IPS-20b (cell line): ENCODE measurements around the gene C22orf15.

ENCODE experiments used
- H3K27ac ChIP-seq: one replicate; pipeline ENCODE4 v1.5.1; 2013; ENCODE audit warnings: low read length
- H3K27me3 ChIP-seq: 2 replicates; pipeline ENCODE4 v1.6.1; 2013; ENCODE audit warnings: mild to moderate bottlenecking, low read length, inconsistent platforms; ENCODE audit not compliant: insufficient read depth
- H3K36me3 ChIP-seq: 2 replicates; pipeline ENCODE4 v1.6.1; 2013; ENCODE audit warnings: low read depth, mild to moderate bottlenecking, inconsistent platforms, low read length, moderate library complexity; ENCODE audit not compliant: insufficient read depth
- H3K4me1 ChIP-seq: 2 replicates; pipeline ENCODE4 v1.6.1; 2013; ENCODE audit warnings: mild to moderate bottlenecking, control low read depth, inconsistent platforms, low read length, moderate library complexity; ENCODE audit not compliant: insufficient read depth
- H3K4me3 ChIP-seq: 2 replicates; pipeline ENCODE4 v1.5.1; 2013; ENCODE audit warnings: mild to moderate bottlenecking, low read length, inconsistent platforms
- H3K9ac ChIP-seq: 2 replicates; pipeline ENCODE4 v1.6.1; 2013; ENCODE audit warnings: low read depth, mild to moderate bottlenecking, inconsistent platforms, low read length, moderate library complexity
- H3K9me3 ChIP-seq: 2 replicates; pipeline ENCODE4 v1.6.1; 2013; ENCODE audit warnings: mild to moderate bottlenecking, low read depth, low read length, inconsistent platforms; ENCODE audit not compliant: insufficient read depth

C22orf15 gene

DNA sequence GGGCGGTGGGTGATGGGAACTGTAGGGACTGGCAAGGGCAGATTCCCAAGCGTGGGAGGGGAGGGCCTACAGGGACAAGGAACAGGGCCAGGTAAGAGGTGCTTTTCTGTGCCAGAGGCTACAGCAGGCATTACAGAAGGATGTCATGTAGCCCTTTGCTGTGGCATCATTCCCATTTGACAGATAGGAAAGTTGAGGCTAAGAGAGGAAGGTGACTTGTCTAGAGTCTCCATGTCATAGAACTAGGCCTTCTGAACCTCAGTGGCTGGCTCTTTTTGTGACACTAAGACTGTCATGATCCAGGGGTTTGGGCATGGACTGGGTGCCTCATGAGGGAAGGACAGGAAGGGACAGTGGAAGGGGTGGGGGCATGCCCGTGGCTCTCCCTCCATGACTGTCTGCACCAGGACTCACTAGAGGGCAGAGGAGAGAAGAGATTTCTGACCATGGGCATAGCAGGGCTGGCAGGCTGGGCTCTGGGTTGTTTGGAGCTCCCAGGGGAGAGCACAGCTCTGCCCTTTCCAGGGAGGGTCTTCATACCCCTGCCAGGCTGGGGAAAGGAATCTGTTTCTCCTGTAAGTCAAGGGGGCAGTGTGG, 13.1 kb downstream of the C22orf15 start:
- Histone ChIP-seq H3K9me3 (no peaks in the 10 kb centered on the region), H3K27ac (no peak overlapping the region), H3K9ac (no peak overlapping the region), H3K4me1 (peaks cover 6% of the 10 kb centered on the region; the same call in 1 of the 2 replicates), H3K4me3 (no peak overlapping the region), H3K27me3 (peaks cover 32% of the 10 kb centered on the region), H3K36me3 (no peaks in the 10 kb centered on the region)

DNA sequence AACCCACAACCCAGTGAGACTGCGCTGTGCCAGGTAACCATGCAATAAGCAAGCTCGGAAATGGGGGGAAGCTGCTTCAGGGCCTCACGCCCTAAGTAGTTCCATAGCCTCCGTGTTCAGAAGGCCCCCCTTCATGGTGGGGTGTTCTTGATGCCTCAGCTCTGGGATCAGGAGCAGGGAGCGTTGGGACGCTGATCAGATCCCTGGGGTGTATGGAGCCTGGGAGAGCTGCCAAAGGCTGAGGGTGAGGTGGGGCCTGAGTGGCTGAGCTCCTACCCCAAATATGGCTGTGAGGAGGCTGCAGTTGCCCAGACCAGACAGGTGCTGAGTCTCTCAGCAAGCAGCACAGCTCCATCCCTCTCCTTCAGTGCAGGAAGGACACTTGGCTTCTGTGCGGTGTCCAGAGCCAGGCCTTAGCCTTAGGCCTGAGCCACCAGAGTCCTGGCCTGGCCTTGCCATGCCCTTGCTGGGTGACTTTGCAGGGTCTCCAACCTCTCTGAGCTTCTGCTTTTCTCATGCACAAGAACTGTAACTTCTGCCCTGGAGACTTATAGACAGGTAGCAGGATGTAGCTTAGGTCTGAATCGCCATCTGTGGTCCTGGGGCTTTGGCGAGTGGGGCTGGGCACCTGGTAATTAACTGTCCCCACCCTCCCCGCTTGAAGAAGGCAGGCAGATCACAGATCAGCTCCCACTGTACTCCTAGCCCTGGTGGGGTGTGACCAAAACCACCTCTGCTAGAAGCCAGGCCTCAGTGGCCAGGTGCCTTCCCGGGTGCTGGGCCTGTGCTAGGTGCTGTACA, 15.2 kb downstream of the C22orf15 start:
- H3K27me3 ChIP-seq = peaks cover 30% of the 10 kb centered on the region
- H3K9me3 ChIP-seq = no peaks in the 10 kb centered on the region
- peaks cover 3% of the 10 kb centered on the region; the same call in 1 of the 2 replicates for H3K4me1 ChIP-seq
- no peaks in the 10 kb centered on the region for H3K36me3 ChIP-seq
- no peak overlapping the region for H3K27ac ChIP-seq
- no peak overlapping the region for H3K4me3 ChIP-seq
- no peak overlapping the region for H3K9ac ChIP-seq

DNA sequence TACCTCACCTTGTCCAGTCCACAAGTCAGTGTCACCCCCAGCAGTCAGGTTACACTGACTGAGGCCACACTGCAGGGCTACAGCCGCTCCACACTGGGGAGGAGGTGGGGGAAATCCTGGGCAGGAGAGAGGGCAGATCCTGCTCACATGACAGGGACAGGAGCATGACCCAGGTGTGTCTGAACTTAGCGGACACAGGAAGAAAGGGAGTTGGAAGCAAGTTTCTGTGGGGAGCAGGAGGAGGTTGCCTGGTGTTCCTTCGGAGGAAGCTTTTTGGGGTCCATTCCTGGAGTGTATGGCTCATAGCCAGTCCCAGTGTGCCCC, 15.7 kb downstream of the C22orf15 start:
- no peaks in the 10 kb centered on the region for H3K9me3 ChIP-seq
- no peak overlapping the region for H3K4me3 ChIP-seq
- H3K27me3 ChIP-seq = peaks cover 25% of the 10 kb centered on the region
- H3K4me1 ChIP-seq = no peaks in the 10 kb centered on the region
- no peak overlapping the region for H3K27ac ChIP-seq
- H3K36me3 ChIP-seq = no peaks in the 10 kb centered on the region
- no peak overlapping the region for H3K9ac ChIP-seq

GRCh38 chr22:23779083-23779482, 16.3 kb downstream of the C22orf15 start:
- no peak overlapping the region for H3K9ac ChIP-seq
- no peak overlapping the region for H3K27ac ChIP-seq
- H3K36me3 ChIP-seq = no peaks in the 10 kb centered on the region
- H3K27me3 ChIP-seq = peaks cover 19% of the 10 kb centered on the region
- H3K4me1 ChIP-seq = no peaks in the 10 kb centered on the region
- no peak overlapping the region for H3K4me3 ChIP-seq
- no peaks in the 10 kb centered on the region for H3K9me3 ChIP-seq

DNA sequence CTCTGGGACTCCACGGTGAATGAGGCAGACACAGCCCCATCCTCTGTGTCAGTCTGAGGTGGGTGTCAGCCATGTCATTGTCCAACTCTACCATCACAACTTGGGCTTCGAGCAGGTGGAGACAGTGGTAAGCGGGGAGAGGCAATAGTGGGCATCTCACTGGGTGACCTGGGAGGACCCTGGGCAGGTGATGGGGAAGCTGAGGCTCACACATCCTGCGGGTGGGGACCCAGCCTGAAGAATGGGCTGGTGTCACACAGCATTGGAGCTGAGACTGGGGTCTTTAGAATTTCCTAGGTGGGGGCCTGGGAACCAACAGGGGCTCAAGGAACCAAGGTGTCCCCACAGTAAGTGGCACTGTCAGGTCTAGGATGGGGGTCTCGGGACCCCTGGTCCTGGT, 16.9 kb downstream of the C22orf15 start:
- Histone ChIP-seq H3K9me3 (no peaks in the 10 kb centered on the region), H3K4me1 (no peaks in the 10 kb centered on the region), H3K9ac (no peak overlapping the region), H3K27ac (no peak overlapping the region), H3K36me3 (no peaks in the 10 kb centered on the region), H3K27me3 (peaks cover 13% of the 10 kb centered on the region), H3K4me3 (no peak overlapping the region)

GRCh38 chr22:23780146-23780748, 17.5 kb downstream of the C22orf15 start:
- H3K4me3 ChIP-seq = no peak overlapping the region
- no peaks in the 10 kb centered on the region for H3K4me1 ChIP-seq
- H3K9ac ChIP-seq = no peak overlapping the region
- no peak overlapping the region for H3K27ac ChIP-seq
- no peaks in the 10 kb centered on the region for H3K9me3 ChIP-seq
- no peaks in the 10 kb centered on the region for H3K36me3 ChIP-seq
- H3K27me3 ChIP-seq = peaks cover 8% of the 10 kb centered on the region; the same call in 1 of the 2 replicates

- no peak overlapping the region for H3K9ac ChIP-seq
- no peaks in the 10 kb centered on the region for H3K9me3 ChIP-seq
- H3K36me3 ChIP-seq = no peaks in the 10 kb centered on the region
- no peaks in the 10 kb centered on the region for H3K4me1 ChIP-seq
- no peak overlapping the region for H3K27ac ChIP-seq
- no peak overlapping the region for H3K4me3 ChIP-seq
- no peaks in the 10 kb centered on the region for H3K27me3 ChIP-seq
Measured at GRCh38 chr22:23781065-23781464, 18.3 kb downstream of the C22orf15 start.

GRCh38 chr22:23781511-23782183, 18.9 kb downstream of the C22orf15 start:
- H3K4me1 ChIP-seq = no peaks in the 10 kb centered on the region; the same call in 1 of the 2 replicates
- H3K9me3 ChIP-seq = no peaks in the 10 kb centered on the region
- H3K27ac ChIP-seq = no peak overlapping the region
- no peaks in the 10 kb centered on the region for H3K27me3 ChIP-seq
- H3K9ac ChIP-seq = no peak overlapping the region
- H3K4me3 ChIP-seq = no peak overlapping the region
- H3K36me3 ChIP-seq = no peaks in the 10 kb centered on the region

GRCh38 chr22:23782252-23782651, 19.5 kb downstream of the C22orf15 start:
- Histone ChIP-seq H3K27me3 (no peaks in the 10 kb centered on the region), H3K4me1 (no peaks in the 10 kb centered on the region; the same call in 1 of the 2 replicates), H3K4me3 (no peak overlapping the region), H3K36me3 (no peaks in the 10 kb centered on the region), H3K9me3 (no peaks in the 10 kb centered on the region), H3K27ac (no peak overlapping the region), H3K9ac (no peak overlapping the region)

GRCh38 chr22:23782703-23783102, 19.9 kb downstream of the C22orf15 start:
- Histone ChIP-seq H3K9me3 (no peaks in the 10 kb centered on the region), H3K9ac (no peak overlapping the region), H3K4me3 (no peak overlapping the region), H3K4me1 (no peaks in the 10 kb centered on the region; the same call in 1 of the 2 replicates), H3K36me3 (no peaks in the 10 kb centered on the region), H3K27me3 (no peaks in the 10 kb centered on the region), H3K27ac (no peak overlapping the region)

GRCh38 chr22:23783265-23784150, 20.7 kb downstream of the C22orf15 start:
- Histone ChIP-seq H3K36me3 (no peaks in the 10 kb centered on the region), H3K9ac (no peak overlapping the region)

More at GRCh38 chr22:23783265-23784150, 20.7 kb downstream of the C22orf15 start:
- Histone ChIP-seq H3K4me1 (peaks cover 5% of the 10 kb centered on the region; the same call in 1 of the 2 replicates), H3K27ac (no peak overlapping the region), H3K4me3 (no peak overlapping the region), H3K9me3 (no peaks in the 10 kb centered on the region), H3K27me3 (no peaks in the 10 kb centered on the region)
